Neuronal stem cell (in vitro differentiated cells): ENCODE measurements around the gene SH3RF2. TPM values are rescaled to one million over a fixed set of nuclear protein-coding genes. Genes with fewer than 3 reads are reported as not detected.

ENCODE experiments used
- DNase-seq: peaks from one replicate; pipeline ENCODE4 v3.0.0-alpha.2; 2013; ENCODE audit warnings: low spot score
- H2AFZ ChIP-seq: one replicate; pipeline ENCODE4 v1.6.1; 2013; ENCODE audit warnings: mild to moderate bottlenecking, low read length, inconsistent platforms
- H2AK5ac ChIP-seq: 2 replicates; pipeline ENCODE4 v1.6.1; 2013; ENCODE audit warnings: low read depth, mild to moderate bottlenecking, inconsistent platforms, low read length, moderate library complexity, mixed read lengths
- H2BK120ac ChIP-seq: 2 replicates; pipeline ENCODE4 v1.6.1; 2013; ENCODE audit warnings: low read depth, mild to moderate bottlenecking, inconsistent platforms, low read length, moderate library complexity, mixed read lengths
- H2BK12ac ChIP-seq: one replicate; pipeline ENCODE4 v1.6.1; 2013; ENCODE audit warnings: low read length, inconsistent platforms
- H2BK15ac ChIP-seq: 2 replicates; pipeline ENCODE4 v1.6.1; 2013; ENCODE audit warnings: mild to moderate bottlenecking, low read length, inconsistent platforms, mixed read lengths
- H2BK5ac ChIP-seq: one replicate; pipeline ENCODE4 v1.6.1; 2013; ENCODE audit warnings: inconsistent platforms, mild to moderate bottlenecking, low read length, moderate library complexity
- H3K14ac ChIP-seq: one replicate; pipeline ENCODE4 v1.6.1; 2013; ENCODE audit warnings: low read length, inconsistent platforms
- H3K18ac ChIP-seq: 2 replicates; pipeline ENCODE4 v1.6.1; 2013; ENCODE audit warnings: low read length, inconsistent platforms
- H3K23ac ChIP-seq: 2 replicates; pipeline ENCODE4 v1.6.1; 2013; ENCODE audit warnings: low read depth, mild to moderate bottlenecking, mixed read lengths, low read length, inconsistent platforms; ENCODE audit not compliant: poor library complexity
- H3K27ac ChIP-seq: replicated peaks from 3 replicates; pipeline ENCODE4 v1.5.1; 2013; ENCODE audit warnings: low read length, inconsistent platforms
- H3K27me3 ChIP-seq, 3 experiments: 2 replicates each; pipeline ENCODE4 v1.6.1; 2013; ENCODE audit warnings: low read length in 3 of 3, mild to moderate bottlenecking in 2 of 3, inconsistent platforms in 1 of 3, low read depth in 1 of 3, mixed read lengths in 1 of 3, moderate library complexity in 1 of 3; ENCODE audit not compliant: control insufficient read depth in 3 of 3, insufficient read depth in 3 of 3
- H3K36me3 ChIP-seq, 2 donors: replicated peaks in 1 of 2; 2 replicates each; pipeline ENCODE4 v1.6.1; 2013; ENCODE audit warnings: low read length in 2 of 2; ENCODE audit not compliant: control insufficient read depth in 2 of 2, insufficient read depth in 2 of 2
- H3K4ac ChIP-seq: 2 replicates; pipeline ENCODE4 v1.6.1; 2013; ENCODE audit warnings: inconsistent platforms, mild to moderate bottlenecking, low read length, moderate library complexity
- H3K4me1 ChIP-seq, 2 donors: 1 replicate in 1 of 2; 2 replicates in 1 of 2; pipeline ENCODE4 v1.6.1; 2013; ENCODE audit warnings: low read length in 2 of 2, low read depth in 1 of 2; ENCODE audit not compliant: control insufficient read depth in 2 of 2, insufficient read depth in 1 of 2
- H3K4me2 ChIP-seq: one replicate; pipeline ENCODE4 v1.6.1; 2013; ENCODE audit warnings: mild to moderate bottlenecking, low read length, inconsistent platforms; ENCODE audit not compliant: insufficient read depth, poor library complexity, severe bottlenecking
- H3K4me3 ChIP-seq, 2 donors: 2 replicates each; pipeline ENCODE4 v1.5.1; 2013; ENCODE audit warnings: low read length in 2 of 2, mild to moderate bottlenecking in 2 of 2, inconsistent platforms in 1 of 2, moderate library complexity in 1 of 2
- H3K79me1 ChIP-seq: one replicate; pipeline ENCODE4 v1.6.1; 2013; ENCODE audit warnings: low read depth, mild to moderate bottlenecking, inconsistent platforms, low read length, moderate library complexity
- H3K9ac ChIP-seq: one replicate; pipeline ENCODE4 v1.6.1; 2013; ENCODE audit warnings: mild to moderate bottlenecking, low read depth, low read length, inconsistent platforms; ENCODE audit not compliant: poor library complexity
- H3K9me3 ChIP-seq, 2 donors: replicated peaks in 1 of 2; 2 replicates each; pipeline versions ENCODE3 to v1.6.1; 2013; ENCODE audit warnings: low read length in 2 of 2, mild to moderate bottlenecking in 2 of 2, inconsistent platforms in 1 of 2, low read depth in 1 of 2, mixed read lengths in 1 of 2, moderate library complexity in 1 of 2; ENCODE audit not compliant: control insufficient read depth in 2 of 2, insufficient read depth in 1 of 2
- H4K8ac ChIP-seq: one replicate; pipeline ENCODE4 v1.6.1; 2013; ENCODE audit warnings: low read depth, mild to moderate bottlenecking, inconsistent platforms, low read length, moderate library complexity
- H4K91ac ChIP-seq: one replicate; pipeline ENCODE4 v1.6.1; 2013; ENCODE audit warnings: low read length, low read depth, mild to moderate bottlenecking, inconsistent platforms; ENCODE audit not compliant: poor library complexity
- WGBS, 2 donors: extraction: QIAGEN DNeasy Blood & Tissue Kit; methylation state at CpG; one replicate each; pipeline ENCODE4 v1.1.7; 2013; ENCODE audit warnings: missing lambda C conversion rate in 2 of 2, mixed read lengths in 1 of 2; ENCODE audit not compliant: insufficient read length in 2 of 2, insufficient replicate concordance in 1 of 2; ENCODE audit errors: extremely low coverage in 2 of 2; 5-methylcytosine and 5-hydroxymethylcytosine counted together
- polyA plus RNA-seq, 2 experiments: library from polyadenylated mRNA; stranded (reverse); fragments of 200-250 nt; gene quantifications; one replicate each; pipeline ENCODE4 v1.2.3, GENCODE V29; 2013

Gene SH3RF2, protein sequence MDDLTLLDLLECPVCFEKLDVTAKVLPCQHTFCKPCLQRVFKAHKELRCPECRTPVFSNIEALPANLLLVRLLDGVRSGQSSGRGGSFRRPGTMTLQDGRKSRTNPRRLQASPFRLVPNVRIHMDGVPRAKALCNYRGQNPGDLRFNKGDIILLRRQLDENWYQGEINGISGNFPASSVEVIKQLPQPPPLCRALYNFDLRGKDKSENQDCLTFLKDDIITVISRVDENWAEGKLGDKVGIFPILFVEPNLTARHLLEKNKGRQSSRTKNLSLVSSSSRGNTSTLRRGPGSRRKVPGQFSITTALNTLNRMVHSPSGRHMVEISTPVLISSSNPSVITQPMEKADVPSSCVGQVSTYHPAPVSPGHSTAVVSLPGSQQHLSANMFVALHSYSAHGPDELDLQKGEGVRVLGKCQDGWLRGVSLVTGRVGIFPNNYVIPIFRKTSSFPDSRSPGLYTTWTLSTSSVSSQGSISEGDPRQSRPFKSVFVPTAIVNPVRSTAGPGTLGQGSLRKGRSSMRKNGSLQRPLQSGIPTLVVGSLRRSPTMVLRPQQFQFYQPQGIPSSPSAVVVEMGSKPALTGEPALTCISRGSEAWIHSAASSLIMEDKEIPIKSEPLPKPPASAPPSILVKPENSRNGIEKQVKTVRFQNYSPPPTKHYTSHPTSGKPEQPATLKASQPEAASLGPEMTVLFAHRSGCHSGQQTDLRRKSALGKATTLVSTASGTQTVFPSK
- polyA plus RNA-seq (2013, experiment 1 of 2) = 1.1 TPM
- 0.90 TPM for polyA plus RNA-seq (2013, experiment 2 of 2)

GRCh38 chr5:145936401-145937131 lies at the start of gene SH3RF2:
TSS of gene SH3RF2 (plus strand) at chr5:145936578. CDS start at chr5:145937929, 1,351 bp downstream.
- Histone ChIP-seq H3K18ac (peak within 1 kb of the TSS; percentile 97), H2BK15ac (no peak within 1 kb of the TSS), H3K4me3 (peak within 1 kb of the TSS; percentile 35 to 45), H3K9me3 (no peaks in the 10 kb centered on the region), H3K27ac (peak within 1 kb of the TSS; percentile 87), H3K4me2 (peak within 1 kb of the TSS; percentile 67), H3K9ac (no peak within 1 kb of the TSS), H3K79me1 (no peaks in the 10 kb centered on the region), H2BK12ac (no peak within 1 kb of the TSS), H4K8ac (no peak within 1 kb of the TSS), H3K4ac (no peak within 1 kb of the TSS), H3K23ac (peak within 1 kb of the TSS; percentile 37), H3K4me1 (peaks cover 10 to 25% of the 10 kb centered on the region in 2 donors), H3K27me3 (peaks cover 0 to 22% (median 0%) of the 10 kb centered on the region in 3 experiments), H3K36me3 (no peaks in the 10 kb centered on the region), H2AK5ac (peak within 1 kb of the TSS; percentile 72), H2BK5ac (peak within 1 kb of the TSS; percentile 8), H2AFZ (peak within 1 kb of the TSS; percentile 89), H2BK120ac (peak within 1 kb of the TSS; percentile 49), H3K14ac (peak within 1 kb of the TSS; percentile 56), H4K91ac (peak within 1 kb of the TSS; percentile 15)
- no CpG with 5 or more reads among the region's 28 CpGs for WGBS, 2 donors
- DNase-seq = peak; percentile 78

DNA sequence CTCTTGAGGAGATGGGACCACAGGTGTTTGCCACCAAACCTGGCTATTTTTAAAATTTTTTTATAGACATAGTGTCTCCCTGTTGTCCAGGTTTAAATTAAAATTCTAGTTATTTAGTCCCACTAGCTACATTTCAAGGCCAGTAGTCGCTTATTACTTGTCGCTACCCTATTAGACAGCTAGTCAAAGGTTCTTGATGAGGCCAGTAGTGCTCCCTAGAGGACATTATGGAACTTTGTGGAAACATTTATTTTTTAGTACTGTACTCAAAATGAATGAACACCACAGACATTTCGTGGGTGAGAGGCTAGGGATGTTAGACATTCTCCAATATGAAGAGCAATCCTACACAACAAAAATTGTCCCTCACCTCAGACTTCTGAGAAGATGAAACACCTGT lies 49.2 kb upstream of the SH3RF2 start:
- Histone ChIP-seq H3K4me3 (no peak overlapping the region), H2BK120ac (no peak overlapping the region), H3K23ac (no peak overlapping the region), H2BK15ac (no peak overlapping the region), H2AFZ (no peak overlapping the region), H3K9me3 (no peaks in the 10 kb centered on the region), H3K36me3 (no peaks in the 10 kb centered on the region), H3K4ac (no peak overlapping the region), H2BK12ac (no peak overlapping the region), H4K8ac (no peak overlapping the region), H2AK5ac (no peak overlapping the region), H3K14ac (no peak overlapping the region), H3K79me1 (no peaks in the 10 kb centered on the region), H4K91ac (no peak overlapping the region), H3K9ac (no peak overlapping the region), H3K4me2 (no peak overlapping the region), H2BK5ac (no peak overlapping the region), H3K4me1 (no peaks in the 10 kb centered on the region), H3K27me3 (no peaks in the 10 kb centered on the region), H3K27ac (no peak overlapping the region), H3K18ac (no peak overlapping the region)
- DNase-seq = no peak
- no CpG with 5 or more reads among the region's 3 CpGs for whole genome bisulfite sequencing, 2 donors

GRCh38 chr5:145887976-145888574 lies 48.3 kb upstream of the SH3RF2 start:
- H2AFZ ChIP-seq = no peak overlapping the region
- no peak overlapping the region for H3K23ac ChIP-seq
- no peaks in the 10 kb centered on the region for H3K9me3 ChIP-seq
- H3K4me2 ChIP-seq = no peak overlapping the region
- H3K14ac ChIP-seq = no peak overlapping the region
- H2BK120ac ChIP-seq = no peak overlapping the region
- no peaks in the 10 kb centered on the region for H3K4me1 ChIP-seq
- H3K4me3 ChIP-seq = no peak overlapping the region
- H3K36me3 ChIP-seq = no peaks in the 10 kb centered on the region
- no peak overlapping the region for H4K91ac ChIP-seq
- no peaks in the 10 kb centered on the region for H3K27me3 ChIP-seq
- no peak overlapping the region for H3K4ac ChIP-seq
- H3K79me1 ChIP-seq = no peaks in the 10 kb centered on the region
- H2BK12ac ChIP-seq = no peak overlapping the region
- no peak overlapping the region for H2BK5ac ChIP-seq
- DNase-seq = peak; percentile 30
- H4K8ac ChIP-seq = no peak overlapping the region
- no peak overlapping the region for H2BK15ac ChIP-seq
- H2AK5ac ChIP-seq = no peak overlapping the region
- WGBS, 2 donors = no CpG with 5 or more reads among the region's 5 CpGs
- no peak overlapping the region for H3K27ac ChIP-seq
- no peak overlapping the region for H3K18ac ChIP-seq
- H3K9ac ChIP-seq = no peak overlapping the region
